ENCODE measurements around the gene PDSS2. TPM values are rescaled to one million over a fixed set of nuclear protein-coding genes. Genes with fewer than 3 reads are reported as not detected.

PDSS2 gene
- total and polyA plus RNA-seq, 2 of the 4 experiments (the other 2 are of a cell fraction): 8.6 to 9.2 TPM

GRCh38 chr6:107354451-107354850, 104.9 kb downstream of the PDSS2 start:
- Histone ChIP-seq H3K9me3 (ENCODE audit: control insufficient read depth, insufficient read depth, low read length) (no peaks in the 10 kb centered on the region), H4K5ac (ENCODE audit: low read depth, low read length) (no peak overlapping the region), H3K9ac (ENCODE audit: low read depth, low read length) (no peak overlapping the region), H3K56ac (ENCODE audit: extremely low read depth, insufficient read depth, low read length) (no peak overlapping the region), H4K91ac (ENCODE audit: insufficient read depth, low read depth, low read length) (no peak overlapping the region), H3K27me3 (ENCODE audit: control insufficient read depth, insufficient read depth, low read length) (no peaks in the 10 kb centered on the region), H4K20me1 (ENCODE audit: insufficient read depth, low read length) (no peaks in the 10 kb centered on the region), H3K36me3 (ENCODE audit: control insufficient read depth, insufficient read depth, low read length) (no peaks in the 10 kb centered on the region), H2AK9ac (replicated peaks; ENCODE audit: low read depth, low read length, poor library complexity) (no peak overlapping the region), H3K18ac (ENCODE audit: low read depth, low read length) (no peak overlapping the region), H4K8ac (ENCODE audit: low read depth in 2 of 2, low read length in 2 of 2) (no peak overlapping the region), H3K9me1 (ENCODE audit: insufficient read depth, low read length) (no peaks in the 10 kb centered on the region), H3K4me1 (ENCODE audit: control insufficient read depth, insufficient read depth, low read length) (peaks cover 3% of the 10 kb centered on the region; the same call in 1 of the 2 replicates), H3K23ac (ENCODE audit: low read depth, low read length) (no peak overlapping the region), H2AFZ (replicated peaks; ENCODE audit: low read length, poor library complexity) (no peak overlapping the region), H3K4me3 (ENCODE audit: insufficient read depth, low read depth, low read length) (no peak overlapping the region), H3K4ac (ENCODE audit: low read depth, low read length) (no peak overlapping the region), H2BK20ac (ENCODE audit: low read depth, low read length) (no peak overlapping the region), H3K27ac (ENCODE audit: insufficient read depth, low read length) (no peak overlapping the region), H3K4me2 (ENCODE audit: low read depth, low read length) (no peak overlapping the region), H2AK5ac (ENCODE audit: low read depth, low read length) (no peak overlapping the region), H2BK5ac (ENCODE audit: low read depth, low read length, poor library complexity, severe bottlenecking) (no peak overlapping the region), H2BK120ac (ENCODE audit: low read depth, low read length) (no peak overlapping the region), H2BK15ac (ENCODE audit: low read depth, low read length) (no peak overlapping the region), H3K79me1 (ENCODE audit: low read depth in 1 of 2, low read length in 2 of 2) (no peaks in the 10 kb centered on the region), H3K14ac (replicated peaks; ENCODE audit: low read depth, low read length) (no peak overlapping the region)
- no TSS peak for BruUV-seq (replicated peaks)
- POLR2A ChIA-PET (ENCODE audit: unreplicated experiment): no interaction called here
- ATAC-seq (ENCODE audit: low read depth) (no peak), DNase-seq (no peak)
- dilution Hi-C loops (cut with HindIII; ENCODE audit: low sequenced_read_pairs, unreplicated experiment) (no loop called here), in situ Hi-C loops (cut with MboI; ENCODE audit: low sequenced_read_pairs) (no loop called here), intact Hi-C loops (cut with micrococcal nuclease) (no loop called here)
- WGBS, 2 experiments (ENCODE audit: extremely low coverage in 2 of 2, insufficient read length in 1 of 2): no CpG with 5 or more reads among the region's 2 CpGs
- TF ChIP-seq RCOR1 (IDR thresholded peaks at IDR 0.05; ENCODE audit: insufficient replicate concordance, low read length) (no peak), USF2 (IDR thresholded peaks at IDR 0.05; ENCODE audit: low read depth, low read length) (no peak), RFX5 (IDR thresholded peaks at IDR 0.05; ENCODE audit: low read depth, low read length) (no peak)
- CTCF ChIA-PET: no interaction called here

All from IMR-90 (cell line).